Activated effector memory CD4-positive, alpha-beta T cell treated with anti-CD3 and anti-CD28 coated beads, Interleukin-2, amount 50 U/mL, for 16 hours (primary cell): ENCODE measurements around the gene NME9.

Experiments used
- DNase-seq: peaks from one replicate; pipeline ENCODE4 v3.0.0-alpha.2; 2020

NME9 gene

GRCh38 chr3:138270245-138270644, 59.4 kb downstream of the NME9 start:
- no peak for DNase-seq

- DNase-seq = no peak
These were observed 62.6 kb downstream of the NME9 start for GRCh38 chr3:138267083-138267482.

- DNase-seq = no peak
These were observed 63.9 kb downstream of the NME9 start for GRCh38 chr3:138265745-138266144.

GRCh38 chr3:138263104-138263503, 66.5 kb downstream of the NME9 start:
- DNase-seq = no peak

GRCh38 chr3:138260611-138261010, 69.0 kb downstream of the NME9 start:
- no peak for DNase-seq

GRCh38 chr3:138259126-138259525, 70.5 kb downstream of the NME9 start:
- DNase-seq = no peak

GRCh38 chr3:138257986-138258385, 71.7 kb downstream of the NME9 start:
- DNase-seq = no peak

- no peak for DNase-seq
These were observed 73.6 kb downstream of the NME9 start for GRCh38 chr3:138256022-138256421.

GRCh38 chr3:138254216-138254615, 75.4 kb downstream of the NME9 start:
- DNase-seq = no peak

- DNase-seq = no peak
These were observed 76.0 kb downstream of the NME9 start for GRCh38 chr3:138253609-138254008.
